ENCODE measurements around the gene RAB41.
A peak's percentile ranks its signal among the peaks of the same experiment; 100 is the strongest.
"Not testable (repeated sequence)": the region's sequence is repeated elsewhere in the genome, so short reads cannot be mapped to it uniquely, and the experiment has no call there.

The RAB41 gene

GRCh38 chrX:70281951-70282350 is at the start of gene RAB41:
TSS of gene RAB41 (plus strand) at chrX:70282172. CDS start at chrX:70282218, 46 bp downstream.
- no peak for DNase-seq

- DNase-seq: no peak
These were observed 47.6 kb upstream of the RAB41 start, which contains the start of gene AWAT1 for GRCh38 chrX:70234355-70234754. TSS of gene AWAT1 (plus strand) at chrX:70234655. CDS start at chrX:70234696, 41 bp downstream.

GRCh38 chrX:70240751-70241150 is 41.2 kb upstream of the RAB41 start:
- no peak for DNase-seq

GRCh38 chrX:70241501-70241900 is 40.5 kb upstream of the RAB41 start:
- DNase-seq: no peak

GRCh38 chrX:70243601-70244000 is 38.4 kb upstream of the RAB41 start:
- not testable (repeated sequence) for DNase-seq

GRCh38 chrX:70244881-70245280 is 37.1 kb upstream of the RAB41 start:
- DNase-seq: no peak

- DNase-seq: no peak
These were observed 34.7 kb upstream of the RAB41 start for GRCh38 chrX:70247252-70247651.

GRCh38 chrX:70252491-70252890 is 29.5 kb upstream of the RAB41 start:
- DNase-seq: no peak

GRCh38 chrX:70253377-70254062 is 28.5 kb upstream of the RAB41 start:
- DNase-seq: no peak

GRCh38 chrX:70254063-70254400 is 27.9 kb upstream of the RAB41 start:
- DNase-seq: no peak

GRCh38 chrX:70254909-70255308 is 27.1 kb upstream of the RAB41 start:
- no peak for DNase-seq

GRCh38 chrX:70255452-70255851 is 26.5 kb upstream of the RAB41 start:
- DNase-seq: no peak

GRCh38 chrX:70257423-70258288 is 24.3 kb upstream of the RAB41 start:
- no peak for DNase-seq

- no peak for DNase-seq
These were observed 21.9 kb upstream of the RAB41 start, which contains the start of gene P2RY4 for GRCh38 chrX:70260104-70260503. TSS of gene P2RY4 (minus strand) at chrX:70260204. CDS start at chrX:70259624, 580 bp downstream.

- DNase-seq: no peak
These were observed 18.9 kb upstream of the RAB41 start for GRCh38 chrX:70262952-70263567.

- DNase-seq: no peak
These were observed 17.2 kb upstream of the RAB41 start for GRCh38 chrX:70264784-70265183.

GRCh38 chrX:70268034-70268433 is 13.9 kb upstream of the RAB41 start, which contains the start of gene ARR3:
TSS of gene ARR3 (plus strand) at chrX:70268334. CDS start at chrX:70269386, 1,052 bp downstream.
- DNase-seq: no peak

- DNase-seq: not testable (repeated sequence)
These were observed 7.9 kb upstream of the RAB41 start for GRCh38 chrX:70274029-70274428.

GRCh38 chrX:70279081-70279480 is 2.9 kb upstream of the RAB41 start:
- DNase-seq: no peak

GRCh38 chrX:70280573-70280972 is 1.4 kb upstream of the RAB41 start:
- no peak for DNase-seq

GRCh38 chrX:70289168-70289792 is 7.3 kb downstream of the RAB41 start:
- DNase-seq: no peak

- DNase-seq: peak; percentile 21 to 43
These were observed 8.1 kb downstream of the RAB41 start, which contains the start of the genes KIF4A and PDZD11 for GRCh38 chrX:70289793-70290770. TSS of gene KIF4A (plus strand) at chrX:70290104. CDS start at chrX:70290459, 355 bp downstream. TSS of gene PDZD11 (minus strand) at chrX:70289927. CDS start at chrX:70289341, 586 bp downstream.

All from NCI-H187 (cell line).